ENCODE data around the gene ACAD9.

DNA sequence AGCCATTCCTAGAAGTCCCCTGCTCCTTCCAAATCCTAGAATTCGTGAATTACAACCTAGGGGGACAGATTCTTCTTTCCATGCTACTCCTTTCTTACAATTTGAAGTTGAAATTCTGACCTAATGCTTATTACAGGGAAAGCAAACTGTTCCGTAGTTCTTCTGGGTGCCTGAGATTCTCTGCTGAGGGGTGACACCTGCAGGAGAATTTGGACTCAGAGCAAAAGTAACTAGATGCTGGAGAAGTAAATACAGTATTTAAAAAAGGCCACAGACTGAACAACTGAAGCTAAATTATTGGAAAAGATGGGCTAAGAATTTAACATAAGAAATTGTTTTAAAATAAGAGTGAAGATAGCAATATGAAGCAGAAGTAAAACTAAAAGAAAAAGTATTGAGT, 37.9 kb downstream of the ACAD9 start:
- no peak for TF ChIP-seq CTBP1 (IDR thresholded peaks at IDR 0.05; ENCODE audit: borderline replicate concordance)
- no peak for TF ChIP-seq LEF1 (IDR thresholded peaks at IDR 0.05; ENCODE audit: borderline replicate concordance)
- no peak for TF ChIP-seq ARNT (IDR thresholded peaks at IDR 0.05)
- no peak for TF ChIP-seq FOXA1 (IDR thresholded peaks at IDR 0.05)
- TF ChIP-seq FOXM1 (IDR thresholded peaks at IDR 0.05; ENCODE audit: borderline replicate concordance): no peak
- TF ChIP-seq BHLHE40 (IDR thresholded peaks at IDR 0.05; ENCODE audit: borderline replicate concordance): no peak
- TF ChIP-seq, protein P1, sequence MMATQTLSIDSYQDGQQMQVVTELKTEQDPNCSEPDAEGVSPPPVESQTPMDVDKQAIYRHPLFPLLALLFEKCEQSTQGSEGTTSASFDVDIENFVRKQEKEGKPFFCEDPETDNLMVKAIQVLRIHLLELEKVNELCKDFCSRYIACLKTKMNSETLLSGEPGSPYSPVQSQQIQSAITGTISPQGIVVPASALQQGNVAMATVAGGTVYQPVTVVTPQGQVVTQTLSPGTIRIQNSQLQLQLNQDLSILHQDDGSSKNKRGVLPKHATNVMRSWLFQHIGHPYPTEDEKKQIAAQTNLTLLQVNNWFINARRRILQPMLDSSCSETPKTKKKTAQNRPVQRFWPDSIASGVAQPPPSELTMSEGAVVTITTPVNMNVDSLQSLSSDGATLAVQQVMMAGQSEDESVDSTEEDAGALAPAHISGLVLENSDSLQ (IDR thresholded peaks at IDR 0.05): no peak
- no peak for TF ChIP-seq SP1 (IDR thresholded peaks at IDR 0.05)
- TF ChIP-seq SUZ12 (IDR thresholded peaks at IDR 0.05): no peak
- no peak for TF ChIP-seq TARDBP (IDR thresholded peaks at IDR 0.05)
- no peak for TF ChIP-seq ZNF384 (IDR thresholded peaks at IDR 0.05)
- no peak for TF ChIP-seq ELF4 (IDR thresholded peaks at IDR 0.05)
- TF ChIP-seq NFRKB (IDR thresholded peaks at IDR 0.05): no peak
- no peak for TF ChIP-seq HDGF (IDR thresholded peaks at IDR 0.05; ENCODE audit: borderline replicate concordance)
